ENCODE results near the gene IMMP2L. TPM values are rescaled to one million over a fixed set of nuclear protein-coding genes. Genes with fewer than 3 reads are reported as not detected.

The IMMP2L gene
- polyA plus RNA-seq, 2 of the 4 experiments (the other 2 are of a cell fraction) = 16.1 to 23.8 TPM

GRCh38 chr7:110867771-110868170 lies 694.5 kb downstream of the IMMP2L start:
- Histone ChIP-seq H3K9me3 (no peaks in the 10 kb centered on the region), H3K4me1 (no peaks in the 10 kb centered on the region), H3K4me3 (no peak overlapping the region), H3K27ac (no peak overlapping the region), H3K4me2 (no peak overlapping the region)
- CTCF ChIA-PET = interaction anchor here (1.3 kb wide), 1 partner anchor 16 kb away, joined by 4 read pairs; no protein-coding TSS in a partner anchor
- POLR2A ChIA-PET = no interaction called here
- DNase-seq (ENCODE audit: low read depth in 1 of 2, low spot score in 1 of 2) (no peak), ATAC-seq (no peak), FAIRE-seq (no peak)
- WGBS (ENCODE audit: missing lambda C conversion rate) = 72% methylated on average over 4 of the region's 4 CpGs
- TF ChIP-seq RNF2 (IDR thresholded peaks at IDR 0.05; ENCODE audit: borderline replicate concordance, low read depth) = no peak
- TF ChIP-seq HOXB13 (CRISPR knock-in tag; IDR thresholded peaks at IDR 0.05; ENCODE audit: low read depth) = no peak
- TF ChIP-seq JUN (IDR thresholded peaks at IDR 0.05) = no peak

DNA sequence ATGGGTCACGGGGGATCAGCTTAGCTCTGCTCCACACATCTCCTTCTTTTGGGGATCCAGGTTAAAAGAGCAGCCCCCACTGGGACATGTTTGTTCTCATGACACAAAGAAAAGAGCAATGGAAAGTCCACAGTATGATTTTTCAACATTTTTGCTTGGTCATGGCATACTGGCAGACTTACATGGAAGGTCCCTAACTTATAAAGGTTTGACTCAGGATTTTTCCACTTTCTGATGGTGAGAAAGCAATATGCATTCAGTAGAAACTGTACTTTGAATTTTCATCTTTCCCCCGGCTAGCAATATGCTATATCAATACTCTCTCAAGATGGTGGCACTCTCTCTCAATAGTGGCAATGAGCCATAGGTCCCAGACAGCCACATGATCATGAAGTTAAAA lies 699.0 kb downstream of the IMMP2L start:
- H3K4me1 ChIP-seq = no peaks in the 10 kb centered on the region
- TF ChIP-seq CBX8 (IDR thresholded peaks at IDR 0.05) = no peak
- no peak for TF ChIP-seq BHLHE40 (IDR thresholded peaks at IDR 0.05; ENCODE audit: low read depth, low read length)
- no peak for TF ChIP-seq JUN (IDR thresholded peaks at IDR 0.05)
- TF ChIP-seq CBX2 (IDR thresholded peaks at IDR 0.05; ENCODE audit: borderline replicate concordance, low read depth) = no peak
- no peak for TF ChIP-seq ZC3H11A (IDR thresholded peaks at IDR 0.05)
- no peak for TF ChIP-seq HMGXB4 (CRISPR knock-in tag; IDR thresholded peaks at IDR 0.05; ENCODE audit: borderline replicate concordance)
- TF ChIP-seq NPAS2 (CRISPR knock-in tag; IDR thresholded peaks at IDR 0.05; ENCODE audit: borderline replicate concordance) = no peak
- TF ChIP-seq NR3C1 (IDR thresholded peaks at IDR 0.05) = no peak
- no peak for TF ChIP-seq CHD2 (IDR thresholded peaks at IDR 0.05; ENCODE audit: low read length, partially characterized antibody)
- TF ChIP-seq RARB (CRISPR knock-in tag; IDR thresholded peaks at IDR 0.05) = no peak
- TF ChIP-seq EP300 (IDR thresholded peaks at IDR 0.05) = no peak
- TF ChIP-seq ZSCAN20 (CRISPR knock-in tag; IDR thresholded peaks at IDR 0.05) = no peak
- no peak for TF ChIP-seq SMC3 (IDR thresholded peaks at IDR 0.05)
- TF ChIP-seq RFX5 (IDR thresholded peaks at IDR 0.05) = no peak
- TF ChIP-seq SREBF2 (IDR thresholded peaks at IDR 0.05) = no peak
- TF ChIP-seq, protein P1, sequence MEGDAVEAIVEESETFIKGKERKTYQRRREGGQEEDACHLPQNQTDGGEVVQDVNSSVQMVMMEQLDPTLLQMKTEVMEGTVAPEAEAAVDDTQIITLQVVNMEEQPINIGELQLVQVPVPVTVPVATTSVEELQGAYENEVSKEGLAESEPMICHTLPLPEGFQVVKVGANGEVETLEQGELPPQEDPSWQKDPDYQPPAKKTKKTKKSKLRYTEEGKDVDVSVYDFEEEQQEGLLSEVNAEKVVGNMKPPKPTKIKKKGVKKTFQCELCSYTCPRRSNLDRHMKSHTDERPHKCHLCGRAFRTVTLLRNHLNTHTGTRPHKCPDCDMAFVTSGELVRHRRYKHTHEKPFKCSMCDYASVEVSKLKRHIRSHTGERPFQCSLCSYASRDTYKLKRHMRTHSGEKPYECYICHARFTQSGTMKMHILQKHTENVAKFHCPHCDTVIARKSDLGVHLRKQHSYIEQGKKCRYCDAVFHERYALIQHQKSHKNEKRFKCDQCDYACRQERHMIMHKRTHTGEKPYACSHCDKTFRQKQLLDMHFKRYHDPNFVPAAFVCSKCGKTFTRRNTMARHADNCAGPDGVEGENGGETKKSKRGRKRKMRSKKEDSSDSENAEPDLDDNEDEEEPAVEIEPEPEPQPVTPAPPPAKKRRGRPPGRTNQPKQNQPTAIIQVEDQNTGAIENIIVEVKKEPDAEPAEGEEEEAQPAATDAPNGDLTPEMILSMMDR (IDR thresholded peaks at IDR 0.05) = no peak
- no peak for TF ChIP-seq HOXA7 (CRISPR knock-in tag; IDR thresholded peaks at IDR 0.05)
- no peak for TF ChIP-seq CHD4 (IDR thresholded peaks at IDR 0.05; ENCODE audit: borderline replicate concordance)
- TF ChIP-seq MYC (IDR thresholded peaks at IDR 0.05; ENCODE audit: borderline replicate concordance, low read length) = no peak
- no peaks in the 10 kb centered on the region for H3K9me3 ChIP-seq
- no peak overlapping the region for H3K27ac ChIP-seq
- no peak overlapping the region for H3K4me3 ChIP-seq
- DNase-seq (ENCODE audit: low read depth in 1 of 2, low spot score in 1 of 2) = no peak
- ChIA-PET CTCF (no interaction called here), POLR2A (no interaction called here)
- no peak for ATAC-seq
- 79% methylated on average over 2 of the region's 2 CpGs for WGBS (ENCODE audit: missing lambda C conversion rate)
- FAIRE-seq = no peak
- H3K4me2 ChIP-seq = no peak overlapping the region

DNA sequence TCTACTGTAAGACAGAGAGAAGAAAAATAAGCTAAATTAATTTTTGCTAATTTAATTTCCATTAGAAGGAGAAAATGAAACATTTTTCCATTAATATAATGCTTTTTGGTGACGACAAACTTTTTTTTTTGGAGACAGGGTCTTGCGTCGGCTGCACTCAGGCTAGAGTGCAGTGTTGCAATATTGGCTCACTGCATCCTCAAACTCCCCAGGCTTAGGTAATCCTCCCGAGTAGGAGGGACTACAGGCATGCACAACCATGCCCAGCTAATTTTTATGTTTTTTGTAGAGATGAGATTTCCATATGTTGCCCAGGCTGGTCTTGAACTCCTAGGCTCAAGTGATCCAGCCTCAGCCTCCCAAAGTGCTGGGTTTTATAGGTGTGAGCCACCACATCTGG lies 701.1 kb downstream of the IMMP2L start:
- no peaks in the 10 kb centered on the region for H3K9me3 ChIP-seq
- ATAC-seq = no peak
- no peak overlapping the region for H3K4me2 ChIP-seq
- H3K4me1 ChIP-seq = 0 out of 3 replicates have a peak, but pooled peaks cover 5% of the 10 kb centered on the region
- no peak for TF ChIP-seq HOXB5 (CRISPR knock-in tag; IDR thresholded peaks at IDR 0.05)
- no peak for TF ChIP-seq FOSL2 (IDR thresholded peaks at IDR 0.05)
- TF ChIP-seq FOSL2 (CRISPR knock-in tag; IDR thresholded peaks at IDR 0.05) = no peak
- no peak for TF ChIP-seq ZC3H11A (IDR thresholded peaks at IDR 0.05)
- no peak for TF ChIP-seq POLR2A (IDR thresholded peaks at IDR 0.05; ENCODE audit: low read length)
- no peak for TF ChIP-seq BHLHE40 (IDR thresholded peaks at IDR 0.05; ENCODE audit: low read depth, low read length)
- ChIA-PET CTCF (no interaction called here), POLR2A (no interaction called here)
- FAIRE-seq = no peak
- H3K27ac ChIP-seq = no peak overlapping the region
- WGBS (ENCODE audit: missing lambda C conversion rate) = 76% methylated on average over 4 of the region's 4 CpGs
- no peak overlapping the region for H3K4me3 ChIP-seq
- DNase-seq (ENCODE audit: low read depth in 1 of 2, low spot score in 1 of 2) = no peak

Measured in A549 (cell line).